Keratinocyte (primary cell): ENCODE data around the gene TACR2.

Source experiments
- CTCF ChIP-seq, 3 experiments: IDR thresholded peaks in 1 of 3; conservative IDR thresholded peaks in 1 of 3; optimal IDR thresholded peaks in 1 of 3; 2 replicates in 2 of 3; 3 replicates in 1 of 3; pipeline versions ENCODE3 to v1.5.1; 2011; ENCODE audit warnings: low read length in 3 of 3, mild to moderate bottlenecking in 3 of 3, moderate library complexity in 2 of 3, control low read depth in 1 of 3, inconsistent platforms in 1 of 3; ENCODE audit not compliant: insufficient read depth in 2 of 3; ENCODE audit errors: extremely low read depth in 1 of 3
- EZH2 ChIP-seq: IDR thresholded peaks from one replicate; pipeline ENCODE4 v1.6.1; 2012; ENCODE audit warnings: inconsistent platforms, mild to moderate bottlenecking, low read length, moderate library complexity

- TF ChIP-seq EZH2 (no peak), CTCF (optimal IDR thresholded peaks at IDR 0.05 in 1 of 3, IDR thresholded peaks at IDR 0.05 in 1 of 3, conservative IDR thresholded peaks at IDR 0.05 in 1 of 3; ENCODE audit: extremely low read depth in 1 of 3, insufficient read depth in 2 of 3, low read length in 3 of 3) (no peak)
Observed at GRCh38 chr10:69439350-69439739, 22.6 kb upstream of the TACR2 start.
